CD4-positive, alpha-beta memory T cell (primary cell): ENCODE data around the gene LPCAT3. TPM values are rescaled to one million over a fixed set of nuclear protein-coding genes. Genes with fewer than 3 reads are reported as not detected.
"Not testable (repeated sequence)": the region's sequence is repeated elsewhere in the genome, so short reads cannot be mapped to it uniquely, and the experiment has no call there.

Source experiments
- CTCF ChIA-PET: fragments of 350-600 bp; sonication (Branson Sonifier 250); formaldehyde crosslinking; loops from one replicate; lab custom pipeline; 2021; ENCODE audit warnings: inconsistent platforms; ENCODE audit not compliant: partially characterized antibody; lab: Charles Lee
- POLR2A ChIA-PET: fragments of 350-600 bp; sonication (Branson Sonifier 250); formaldehyde crosslinking; loops from one replicate; lab custom pipeline; 2021; ENCODE audit not compliant: partially characterized antibody; lab: Charles Lee
- DNase-seq, 5 donors: peaks; one replicate each; pipeline versions ENCODE4 v3.0.0 to v3.0.0-alpha.2; 2020 to 2022; ENCODE audit warnings: mixed read lengths in 1 of 5
- H3K27ac ChIP-seq: one replicate; pipeline ENCODE4 v1.7.0; 2013; ENCODE audit warnings: low read depth, low read length
- H3K27me3 ChIP-seq: 2 replicates; pipeline ENCODE4 v1.7.0; 2013; ENCODE audit warnings: mild to moderate bottlenecking, low read length, moderate library complexity; ENCODE audit not compliant: insufficient read depth
- H3K36me3 ChIP-seq: 2 replicates; pipeline ENCODE4 v1.7.0; 2013; ENCODE audit warnings: mild to moderate bottlenecking, low read length, moderate library complexity; ENCODE audit not compliant: insufficient read depth
- H3K4me1 ChIP-seq: 2 replicates; pipeline ENCODE4 v1.7.0; 2013; ENCODE audit warnings: mild to moderate bottlenecking, low read length, moderate library complexity; ENCODE audit not compliant: insufficient read depth
- H3K4me3 ChIP-seq, 2 donors: one replicate each; pipeline ENCODE4 v1.7.0; 2013; ENCODE audit warnings: low read length in 2 of 2, mild to moderate bottlenecking in 1 of 2
- H3K9me3 ChIP-seq, 2 donors: one replicate each; pipeline ENCODE4 v1.7.0; 2013; ENCODE audit warnings: low read length in 2 of 2, control low read depth in 1 of 2; ENCODE audit not compliant: control insufficient read depth in 1 of 2
- H3K27ac Mint-ChIP-seq, 7 donors: one replicate each; pipeline ENCODE4 v1.8.0; 2020 to 2021; ENCODE audit warnings: mixed read lengths in 7 of 7, mild to moderate bottlenecking in 6 of 7, inconsistent platforms in 3 of 7, moderate library complexity in 3 of 7
- H3K27me3 Mint-ChIP-seq, 2 donors: one replicate each; pipeline ENCODE4 v1.8.0; 2020 to 2021; ENCODE audit warnings: mixed read lengths in 2 of 2
- H3K36me3 Mint-ChIP-seq, 2 donors: one replicate each; pipeline ENCODE4 v1.8.0; 2020 to 2021; ENCODE audit warnings: mixed read lengths in 2 of 2, inconsistent platforms in 1 of 2, mild to moderate bottlenecking in 1 of 2
- H3K4me1 Mint-ChIP-seq, 4 donors: one replicate each; pipeline ENCODE4 v1.8.0; 2020 to 2021; ENCODE audit warnings: mixed read lengths in 4 of 4, mild to moderate bottlenecking in 1 of 4
- H3K4me3 Mint-ChIP-seq, 8 donors: one replicate each; pipeline ENCODE4 v1.8.0; 2020 to 2021; ENCODE audit warnings: mixed read lengths in 8 of 8, mild to moderate bottlenecking in 7 of 8, moderate library complexity in 6 of 8, inconsistent platforms in 3 of 8
- H3K9me3 Mint-ChIP-seq, 8 donors: one replicate each; pipeline ENCODE4 v1.8.0; 2020 to 2021; ENCODE audit warnings: mixed read lengths in 8 of 8, mild to moderate bottlenecking in 5 of 8, inconsistent platforms in 3 of 8, moderate library complexity in 1 of 8
- intact Hi-C: fragments of 100-400 bp; cut with micrococcal nuclease; formaldehyde crosslinking; loops from one replicate; pipeline ENCODE4 v1.15.1; 2023
- polyA plus RNA-seq, 2 donors: library from polyadenylated mRNA; unstranded; fragments of 300-500 nt; fragmentation: Illumina TruSeq; gene quantifications; one replicate each; pipeline ENCODE4 v1.2.3, GENCODE V29; 2021
- total RNA-seq, 2 experiments: library from RNA; stranded (reverse); gene quantifications; one replicate each; pipeline ENCODE4 v1.2.3, GENCODE V29; 2021

Gene LPCAT3
- total and polyA plus RNA-seq, 4 experiments from 2014 or later, result 18.3 to 33.8 (median 23.4) TPM

DNA sequence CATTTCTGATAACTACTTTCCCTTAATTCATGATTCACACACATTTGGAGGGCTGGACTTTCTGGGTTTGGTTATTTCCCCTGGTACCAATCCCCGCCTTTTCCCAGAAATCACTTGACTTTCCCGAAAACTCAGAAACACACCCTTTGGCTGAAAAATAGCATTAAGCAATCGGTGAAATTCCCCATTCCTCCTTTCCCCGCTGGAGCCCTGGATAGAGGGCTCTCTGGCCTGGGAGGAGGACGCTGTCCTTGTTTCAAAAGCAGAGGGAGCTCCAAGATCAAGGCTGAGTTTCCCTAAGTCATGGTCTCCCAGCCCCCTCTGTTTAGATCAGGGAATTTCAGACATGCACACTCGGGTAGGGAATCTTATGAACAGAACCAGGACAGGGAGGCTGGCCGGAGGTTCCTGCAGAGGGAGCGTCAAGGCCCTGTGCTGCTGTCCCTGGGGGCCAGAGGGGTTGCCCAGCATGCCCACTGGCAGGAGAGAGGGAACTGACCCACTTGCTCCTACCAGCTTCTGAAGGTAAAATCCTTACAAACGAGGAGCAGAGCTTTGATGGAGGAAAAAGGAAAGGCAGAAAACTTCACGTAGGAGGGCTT is 42.2 kb upstream of the LPCAT3 start, which contains the start of gene C1S:
C1S (plus strand) TSS at position 366 of the 602 bp plus-strand sequence. CDS start 1,195 bp downstream, outside the sequence.
- Mint-ChIP-seq H3K9me3 (no peaks in the 10 kb centered on the region), H3K27me3 (peaks cover 23% of the 10 kb centered on the region in 2 donors), H3K27ac (peak within 1 kb of the TSS in 1 of 7 donors; percentile 7), H3K4me3 (no peak within 1 kb of the TSS), H3K4me1 (no peaks in the 10 kb centered on the region), H3K36me3 (peaks cover 0 to 4% of the 10 kb centered on the region in 2 donors)
- Histone ChIP-seq H3K4me1 (no peaks in the 10 kb centered on the region), H3K36me3 (no peaks in the 10 kb centered on the region), H3K27ac (no peak within 1 kb of the TSS), H3K27me3 (peaks cover 5% of the 10 kb centered on the region), H3K4me3 (no peak within 1 kb of the TSS), H3K9me3 (no peaks in the 10 kb centered on the region)
- ChIA-PET CTCF (no interaction called here), POLR2A (no interaction called here)
- intact Hi-C loops, result no loop called here
- no peak for DNase-seq

GRCh38 chr12:7059780-7060179 is 41.5 kb upstream of the LPCAT3 start:
- peaks cover 7% of the 10 kb centered on the region for H3K27me3 ChIP-seq
- no peak overlapping the region for H3K4me3 ChIP-seq
- intact Hi-C loops, result no loop called here
- no peaks in the 10 kb centered on the region for H3K4me1 ChIP-seq
- H3K27ac ChIP-seq, result no peak overlapping the region
- no peak for DNase-seq
- no peaks in the 10 kb centered on the region for H3K9me3 ChIP-seq
- CTCF ChIA-PET, result interaction anchor here (1.2 kb wide), 1 partner anchor 32 kb away, joined by 3 read pairs; no protein-coding TSS in a partner anchor
- Mint-ChIP-seq H3K4me3 (no peak overlapping the region), H3K27ac (no peak overlapping the region), H3K27me3 (peaks cover 26 to 30% of the 10 kb centered on the region in 2 donors), H3K36me3 (peaks cover 0 to 4% of the 10 kb centered on the region in 2 donors), H3K9me3 (no peaks in the 10 kb centered on the region), H3K4me1 (no peaks in the 10 kb centered on the region)
- POLR2A ChIA-PET, result no interaction called here
- no peaks in the 10 kb centered on the region for H3K36me3 ChIP-seq

DNA sequence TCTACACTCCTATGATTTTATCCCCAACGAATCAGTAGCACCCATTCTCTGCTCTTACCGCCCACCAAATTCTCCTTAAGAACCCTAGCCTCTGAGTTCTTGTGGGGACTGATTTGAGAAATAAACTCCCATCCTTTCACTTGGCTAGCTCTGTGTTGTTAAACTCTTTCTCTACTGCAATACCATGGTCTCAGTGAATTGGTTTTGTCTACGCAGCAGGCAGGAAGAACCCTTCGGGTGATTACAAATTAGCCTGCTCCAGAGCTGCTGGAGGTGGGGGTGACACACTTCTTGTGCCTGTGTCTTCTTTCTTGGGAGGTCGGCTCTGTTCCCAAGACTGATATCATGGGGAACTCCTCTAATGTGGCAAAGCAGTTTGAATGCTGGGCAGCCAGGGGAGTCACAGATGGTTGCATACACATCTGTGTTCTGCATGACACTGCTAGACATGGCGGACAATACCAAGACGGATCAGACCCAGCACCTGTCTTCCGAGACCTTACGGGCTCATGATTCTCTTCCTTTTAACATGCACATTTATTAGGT is 40.6 kb upstream of the LPCAT3 start:
- Mint-ChIP-seq H3K4me3 (no peak overlapping the region), H3K27me3 (peaks cover 28 to 32% of the 10 kb centered on the region in 2 donors), H3K9me3 (no peaks in the 10 kb centered on the region), H3K27ac (no peak overlapping the region), H3K36me3 (peaks cover 0 to 4% of the 10 kb centered on the region in 2 donors), H3K4me1 (no peaks in the 10 kb centered on the region)
- Histone ChIP-seq H3K4me1 (no peaks in the 10 kb centered on the region), H3K9me3 (no peaks in the 10 kb centered on the region), H3K36me3 (no peaks in the 10 kb centered on the region), H3K4me3 (no peak overlapping the region), H3K27me3 (peaks cover 7% of the 10 kb centered on the region), H3K27ac (no peak overlapping the region)
- ChIA-PET CTCF (interaction anchor here (1.2 kb wide), 1 partner anchor 32 kb away, joined by 3 read pairs; no protein-coding TSS in a partner anchor), POLR2A (no interaction called here)
- no peak for DNase-seq
- intact Hi-C loops, result no loop called here

- Histone ChIP-seq H3K27ac (no peak overlapping the region), H3K4me1 (no peaks in the 10 kb centered on the region), H3K9me3 (no peaks in the 10 kb centered on the region), H3K4me3 (no peak overlapping the region), H3K36me3 (no peaks in the 10 kb centered on the region), H3K27me3 (peaks cover 7% of the 10 kb centered on the region)
- Mint-ChIP-seq H3K27me3 (peaks cover 28 to 32% of the 10 kb centered on the region in 2 donors), H3K27ac (no peak overlapping the region), H3K9me3 (no peaks in the 10 kb centered on the region), H3K4me1 (no peaks in the 10 kb centered on the region), H3K4me3 (no peak overlapping the region), H3K36me3 (peaks cover 0 to 4% of the 10 kb centered on the region in 2 donors)
- intact Hi-C loops, result no loop called here
- DNase-seq, result no peak
- ChIA-PET CTCF (interaction anchor here (2.0 kb wide), 1 partner anchor 11 kb away, joined by 6 read pairs; no protein-coding TSS in a partner anchor), POLR2A (no interaction called here)
Observed at GRCh38 chr12:7058163-7058845, 40.0 kb upstream of the LPCAT3 start.

DNA sequence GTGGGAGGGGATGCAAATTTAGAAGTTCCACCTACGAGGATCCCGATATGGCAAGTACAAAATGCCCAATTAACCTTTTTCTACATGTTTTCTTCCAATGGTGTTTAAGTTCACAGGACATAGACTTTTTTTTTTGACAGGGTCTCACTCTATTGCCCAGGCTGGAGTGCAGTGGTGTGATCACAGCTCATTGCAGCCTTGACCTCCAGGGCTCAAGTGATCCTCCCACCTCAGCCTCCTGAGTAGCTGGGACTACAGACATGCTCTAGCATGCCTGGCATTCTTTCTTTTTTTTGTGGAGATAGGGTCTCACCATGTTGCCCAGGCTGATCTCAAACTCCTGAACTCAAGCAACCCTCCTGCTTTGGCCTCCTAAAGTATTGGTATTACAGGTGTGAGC is 37.5 kb upstream of the LPCAT3 start:
- CTCF ChIA-PET, H3K4me3 Mint-ChIP-seq, H3K27me3 ChIP-seq, H3K9me3 Mint-ChIP-seq, H3K9me3 ChIP-seq, intact Hi-C loops, H3K27ac Mint-ChIP-seq, POLR2A ChIA-PET, H3K4me1 Mint-ChIP-seq, DNase-seq, H3K4me1 ChIP-seq, H3K36me3 ChIP-seq, H3K4me3 ChIP-seq, H3K27ac ChIP-seq, H3K36me3 Mint-ChIP-seq: not testable (repeated sequence)
- peaks cover 22 to 29% of the 10 kb centered on the region in 2 donors for H3K27me3 Mint-ChIP-seq

GRCh38 chr12:7054925-7055324 is 36.6 kb upstream of the LPCAT3 start:
- CTCF ChIA-PET, result interaction anchor here (1.4 kb wide), 1 partner anchor 10 kb away, joined by 5 read pairs; no protein-coding TSS in a partner anchor
- H3K4me1 ChIP-seq, result no peaks in the 10 kb centered on the region
- H3K4me3 ChIP-seq, result no peak overlapping the region
- no peaks in the 10 kb centered on the region for H3K9me3 ChIP-seq
- H3K27ac ChIP-seq, result no peak overlapping the region
- Mint-ChIP-seq H3K9me3 (no peaks in the 10 kb centered on the region), H3K4me3 (no peak overlapping the region), H3K27ac (no peak overlapping the region), H3K27me3 (peaks cover 23 to 28% of the 10 kb centered on the region in 2 donors), H3K36me3 (peaks cover 0 to 4% of the 10 kb centered on the region in 2 donors), H3K4me1 (no peaks in the 10 kb centered on the region)
- POLR2A ChIA-PET, result no interaction called here
- no peaks in the 10 kb centered on the region for H3K36me3 ChIP-seq
- no peak for DNase-seq
- H3K27me3 ChIP-seq, result peaks cover 7% of the 10 kb centered on the region
- intact Hi-C loops, result no loop called here

- H3K27me3 Mint-ChIP-seq, DNase-seq, H3K36me3 Mint-ChIP-seq, POLR2A ChIA-PET, H3K9me3 ChIP-seq, H3K4me1 ChIP-seq, H3K4me3 ChIP-seq, H3K9me3 Mint-ChIP-seq, H3K27ac ChIP-seq, H3K36me3 ChIP-seq, intact Hi-C loops, H3K27me3 ChIP-seq, H3K4me3 Mint-ChIP-seq, CTCF ChIA-PET: not testable (repeated sequence)
- peak overlapping the region in 1 of 7 donors; percentile 42 for H3K27ac Mint-ChIP-seq
- H3K4me1 Mint-ChIP-seq, result peaks cover 6 to 15% (median 11%) of the 10 kb centered on the region in 4 donors
Observed at GRCh38 chr12:7049973-7050372, 31.7 kb upstream of the LPCAT3 start.
